HepG2 (cell line): Measurements from ENCODE around the gene NEAT1. TPM values are rescaled to one million over a fixed set of nuclear protein-coding genes. Genes with fewer than 3 reads are reported as not detected.

Experiments used
- ARNTL ChIP-seq: sonication (generic); formaldehyde crosslinking; IDR thresholded peaks from 2 replicates; pipeline ENCODE4 v1.4.0; 2020; ENCODE audit warnings: mild to moderate bottlenecking, missing genetic modification reagents
- CTCF ChIP-seq: sonication (generic); formaldehyde crosslinking; IDR thresholded peaks from 2 replicates; pipeline ENCODE4 v1.5.0; 2020; ENCODE audit warnings: mild to moderate bottlenecking, missing genetic modification reagents, moderate library complexity
- DZIP1 ChIP-seq: sonication (generic); formaldehyde crosslinking; IDR thresholded peaks from 2 replicates; pipeline ENCODE4 v1.5.0; 2020; ENCODE audit warnings: mild to moderate bottlenecking, missing genetic modification reagents
- ETV6 ChIP-seq: sonication (generic); formaldehyde crosslinking; conservative IDR thresholded peaks from 2 replicates; pipeline ENCODE4 v1.4.0; 2020; ENCODE audit warnings: missing genetic modification reagents
- FOXK2 ChIP-seq: fragments of 450-650 bp; IDR thresholded peaks from 2 replicates; pipeline ENCODE4 v1.6.1; 2016
- GATA4 ChIP-seq: sonication (generic); IDR thresholded peaks from 2 replicates; pipeline ENCODE4 v1.6.1; 2016; ENCODE audit warnings: antibody characterized with exemption, low read depth, borderline replicate concordance
- HINFP ChIP-seq: sonication (generic); formaldehyde crosslinking; IDR thresholded peaks from 2 replicates; pipeline ENCODE4 v1.4.0; 2020; ENCODE audit warnings: low read depth, mild to moderate bottlenecking, missing genetic modification reagents
- HOXA3 ChIP-seq: sonication (generic); formaldehyde crosslinking; IDR thresholded peaks from 2 replicates; pipeline ENCODE4 v1.5.0; 2020; ENCODE audit warnings: missing genetic modification reagents
- KDM5A ChIP-seq: fragments of 200-600 bp; sonication (generic); IDR thresholded peaks from 2 replicates; pipeline ENCODE4 v1.7.0; 2018; ENCODE audit warnings: antibody characterized with exemption, mild to moderate bottlenecking, low read length, borderline replicate concordance
- MAFF ChIP-seq: IDR thresholded peaks from 2 replicates; pipeline ENCODE4 v1.6.1; 2011; ENCODE audit warnings: low read depth, low read length, improper control_type of control experiment
- MATR3 ChIP-seq: sonication (generic); formaldehyde crosslinking; IDR thresholded peaks from 2 replicates; pipeline ENCODE4 v1.4.0; 2020; ENCODE audit warnings: missing genetic modification reagents
- NCOA2 ChIP-seq: sonication (generic); formaldehyde crosslinking; IDR thresholded peaks from 2 replicates; pipeline ENCODE4 v1.8.0; 2022; ENCODE audit warnings: inconsistent platforms
- SIN3A ChIP-seq: IDR thresholded peaks from 2 replicates; pipeline ENCODE4 v1.6.1; 2011; ENCODE audit warnings: low read depth, mild to moderate bottlenecking, control low read depth, low read length, borderline replicate concordance
- SOX5 ChIP-seq: IDR thresholded peaks from 2 replicates; pipeline ENCODE4 v1.6.1; 2016; ENCODE audit warnings: borderline replicate concordance
- TFAP4 ChIP-seq: sonication (generic); IDR thresholded peaks from 2 replicates; pipeline ENCODE4 v1.6.1; 2016; ENCODE audit warnings: low read depth, borderline replicate concordance
- YEATS4 ChIP-seq: sonication (generic); formaldehyde crosslinking; IDR thresholded peaks from 2 replicates; pipeline ENCODE4 v1.4.0; 2020; ENCODE audit warnings: missing genetic modification reagents, borderline replicate concordance
- ZBTB33 ChIP-seq: sonication (generic); formaldehyde crosslinking; IDR thresholded peaks from 2 replicates; pipeline ENCODE4 v1.4.0; 2020; ENCODE audit warnings: missing genetic modification reagents
- ZNF232 ChIP-seq: sonication (generic); formaldehyde crosslinking; IDR thresholded peaks from 2 replicates; pipeline ENCODE4 v1.4.0; 2020; ENCODE audit warnings: missing genetic modification reagents, borderline replicate concordance
- ZNF3 ChIP-seq: IDR thresholded peaks from 2 replicates; pipeline ENCODE4 v1.7.0; 2017; ENCODE audit warnings: inconsistent platforms
- ZNF33B ChIP-seq: sonication (generic); formaldehyde crosslinking; IDR thresholded peaks from 2 replicates; pipeline ENCODE4 v1.5.1; 2020; ENCODE audit warnings: mild to moderate bottlenecking, missing genetic modification reagents
- ZNF350 ChIP-seq: sonication (generic); formaldehyde crosslinking; IDR thresholded peaks from 2 replicates; pipeline ENCODE4 v1.4.0; 2020; ENCODE audit warnings: mild to moderate bottlenecking, low read depth, missing genetic modification reagents, borderline replicate concordance
- ZNF891 ChIP-seq: sonication (generic); formaldehyde crosslinking; IDR thresholded peaks from 2 replicates; pipeline ENCODE4 v1.5.0; 2020; ENCODE audit warnings: mild to moderate bottlenecking, missing genetic modification reagents
- polyA plus RNA-seq, 8 experiments: library from polyadenylated mRNA; depleted of rRNA in 3 of 8; stranded (reverse) in 7 of 8; unstranded in 1 of 8; fragments of >200 nt; fragmentation: Illumina TruSeq in 4 of 8; extraction: Trizol in 4 of 8; gene quantifications; 2 replicates each; pipeline versions ENCODE4 v1.2.1 to v1.2.3, GENCODE V29; 2011 to 2016; ENCODE audit warnings: low read depth in 4 of 8, missing spikeins in 1 of 8, mixed read lengths in 1 of 8; ENCODE audit not compliant: insufficient read depth in 1 of 8
- total RNA-seq, 5 experiments: library from RNA; depleted of rRNA; stranded (reverse); fragments of >200 nt; fragmentation: Illumina TruSeq; extraction: Trizol; gene quantifications; 2 replicates each; pipeline ENCODE4 v1.2.3, GENCODE V29; 2016; ENCODE audit warnings: low read depth in 1 of 5

The NEAT1 gene
- total and polyA plus RNA-seq, 2 of the 13 experiments (the other 11 are each of a cell fraction or from before 2014, with no cell fraction given): 20.5 to 41.2 TPM

- TF ChIP-seq MATR3 (CRISPR knock-in tag) (no peak), YEATS4 (CRISPR knock-in tag) (0 out of 2 replicates have a peak, but pooled peaks have one; percentile 23), HINFP (CRISPR knock-in tag) (0 out of 2 replicates have a peak, but pooled peaks have one; percentile 54), ARNTL (CRISPR knock-in tag) (peak; percentile 57; the same call in 1 of the 2 replicates), CTCF (0 out of 2 replicates have a peak, but pooled peaks have one; percentile 2), KDM5A (no peak), MAFF (no peak), ZNF232 (CRISPR knock-in tag) (no peak), TFAP4 (peak; percentile 86; the same call in 1 of the 2 replicates), ZNF33B (CRISPR knock-in tag) (no peak), ZNF3 (no peak; the same call in 1 of the 2 replicates), SIN3A (peak; percentile 62; the same call in 1 of the 2 replicates), SOX5 (no peak), NCOA2 (CRISPR knock-in tag) (peak; percentile 55), ETV6 (CRISPR knock-in tag) (no peak), ZBTB33 (CRISPR knock-in tag) (no peak), HOXA3 (CRISPR knock-in tag) (peak; percentile 62), DZIP1 (CRISPR knock-in tag) (no peak), FOXK2 (peak; percentile 32; the same call in 1 of the 2 replicates), GATA4 (no peak), ZNF891 (CRISPR knock-in tag) (no peak; the same call in 1 of the 2 replicates), ZNF350 (CRISPR knock-in tag) (0 out of 2 replicates have a peak, but pooled peaks have one; percentile 11)
Measured at GRCh38 chr11:65489706-65490320, 67.2 kb downstream of the NEAT1 start (continued).
